HCT116 (cell line): ENCODE data around the gene TSR1. TPM values are rescaled to one million over a fixed set of nuclear protein-coding genes. Genes with fewer than 3 reads are reported as not detected.
"Not testable (repeated sequence)": the region's sequence is repeated elsewhere in the genome, so short reads cannot be mapped to it uniquely, and the experiment has no call there.

ENCODE experiments used
- ATAC-seq: fragments of 200-7000 bp; cut with Tn5 transposase; 2 replicates; pipeline ENCODE4 v1.9.1; 2020; ENCODE audit warnings: mild to moderate bottlenecking, moderate library complexity
- BruUV-seq: library from RNA; stranded (reverse); fragments of 400-500 nt; replicated peaks from 2 replicates; lab custom pipeline; 2021; lab: Mats Ljungman, UMichigan
- CTCF ChIA-PET: fragments of 300-600 bp; sonication (Branson Sonifier 250); formaldehyde crosslinking; loops from one replicate; lab custom pipeline; 2021; ENCODE audit warnings: antibody characterized with exemption; lab: Charles Lee
- POLR2A ChIA-PET: fragments of 300-600, 350-600 bp; sonication (Branson Sonifier 250); formaldehyde crosslinking; loops from one replicate; lab custom pipeline; 2021; ENCODE audit warnings: antibody characterized with exemption; lab: Charles Lee
- RAD21 ChIA-PET, 2 experiments: fragments of 300-600 bp; sonication (Branson Sonifier 250); formaldehyde crosslinking; loops; one replicate each; lab custom pipeline; 2023; ENCODE audit warnings: low total read pairs in 2 of 2; ENCODE audit not compliant: uncharacterized antibody in 2 of 2, unreplicated experiment in 2 of 2, low non-redundant PET in 1 of 2; lab: Charles Lee
- DNase-seq: peaks from one replicate; pipeline ENCODE4 v3.0.0-alpha.2; 2010; ENCODE audit warnings: low read depth, low spot score
- H2AFZ ChIP-seq: fragments of 200-600 bp; shearing (Covaris generic), sonication (generic); 2 replicates; pipeline ENCODE4 v1.6.1; 2017; ENCODE audit warnings: low read depth, mixed run types, mixed read lengths, antibody characterized with exemption, low read length; ENCODE audit not compliant: poor library complexity, severe bottlenecking
- H3K27ac ChIP-seq: 2 replicates; pipeline ENCODE4 v1.5.1; 2012; ENCODE audit warnings: low read depth, low read length
- H3K27me3 ChIP-seq: fragments of 200-600 bp; sonication (generic); 2 replicates; pipeline ENCODE4 v1.6.1; 2016; ENCODE audit warnings: mixed run types, low read length, mixed read lengths; ENCODE audit not compliant: insufficient read depth
- H3K36me3 ChIP-seq, 2 experiments: fragments of 200-500 bp in 1 of 2; fragments of 200-600 bp in 1 of 2; sonication (Bioruptor generic) in 1 of 2; sonication (generic) in 1 of 2; 2 replicates each; pipeline versions ENCODE4 v1.5.1 to v1.6.1; 2014 to 2016; ENCODE audit warnings: low read length in 2 of 2, inconsistent platforms in 1 of 2, mixed read lengths in 1 of 2, mixed run types in 1 of 2; ENCODE audit not compliant: insufficient read depth in 2 of 2, control insufficient read depth in 1 of 2
- H3K4me1 ChIP-seq, 2 experiments: fragments of 200-600 bp in 1 of 2; sonication (generic) in 1 of 2; 2 replicates each; pipeline versions ENCODE4 v1.5.1 to v1.6.1; 2012 to 2017; ENCODE audit warnings: low read length in 2 of 2, inconsistent platforms in 1 of 2, mild to moderate bottlenecking in 1 of 2, mixed read lengths in 1 of 2, mixed run types in 1 of 2, moderate library complexity in 1 of 2; ENCODE audit not compliant: insufficient read depth in 2 of 2, control insufficient read depth in 1 of 2
- H3K4me2 ChIP-seq: fragments of 200-600 bp; sonication (generic); 2 replicates; pipeline ENCODE4 v1.6.1; 2017; ENCODE audit warnings: mixed run types, low read length, mixed read lengths
- H3K4me3 ChIP-seq, 2 experiments: fragments of 200-600 bp in 1 of 2; sonication (generic) in 1 of 2; replicated peaks in 1 of 2; 2 replicates each; pipeline ENCODE4 v1.5.1; 2011 to 2016; ENCODE audit warnings: low read length in 2 of 2, control low read depth in 1 of 2, low read depth in 1 of 2, mild to moderate bottlenecking in 1 of 2, mixed read lengths in 1 of 2, mixed run types in 1 of 2
- H3K79me2 ChIP-seq: fragments of 200-600 bp; sonication (generic); 2 replicates; pipeline ENCODE4 v1.6.1; 2017; ENCODE audit warnings: mild to moderate bottlenecking, mixed run types, low read length, moderate library complexity, mixed read lengths; ENCODE audit not compliant: insufficient read depth
- H3K9ac ChIP-seq: fragments of 200-600 bp; sonication (generic); 2 replicates; pipeline ENCODE4 v1.6.1; 2016; ENCODE audit warnings: low read length, mixed read lengths
- H3K9me2 ChIP-seq: fragments of 200-600 bp; sonication (generic), shearing (Covaris generic); 2 replicates; pipeline ENCODE4 v1.6.1; 2017; ENCODE audit warnings: mixed run types, mild to moderate bottlenecking, moderate library complexity; ENCODE audit not compliant: insufficient read depth
- H3K9me3 ChIP-seq, 2 experiments: fragments of 200-500 bp in 1 of 2; fragments of 200-600 bp in 1 of 2; sonication (Bioruptor generic) in 1 of 2; sonication (generic) in 1 of 2; 2 replicates each; pipeline ENCODE4 v1.6.1; 2014 to 2017; ENCODE audit warnings: low read length in 2 of 2, mixed read lengths in 2 of 2, inconsistent platforms in 1 of 2, low read depth in 1 of 2, mild to moderate bottlenecking in 1 of 2, mixed run types in 1 of 2, moderate library complexity in 1 of 2; ENCODE audit not compliant: control insufficient read depth in 1 of 2, insufficient read depth in 1 of 2
- H4K20me1 ChIP-seq: fragments of 200-600 bp; sonication (generic), shearing (Covaris generic); 2 replicates; pipeline ENCODE4 v1.6.1; 2017; ENCODE audit warnings: mixed run types, mild to moderate bottlenecking, moderate library complexity; ENCODE audit not compliant: insufficient read depth
- FOSL1 ChIP-seq: IDR thresholded peaks from 2 replicates; pipeline ENCODE4 v1.6.1; 2012; ENCODE audit warnings: low read depth
- JUND ChIP-seq: IDR thresholded peaks from 2 replicates; pipeline ENCODE4 v1.6.1; 2012
- TCF7L2 ChIP-seq: IDR thresholded peaks from 2 replicates; pipeline ENCODE4 v1.7.0; 2011; ENCODE audit warnings: borderline replicate concordance, inconsistent platforms; ENCODE audit not compliant: insufficient read depth, insufficient read length; ENCODE audit errors: extremely low read depth
- ZNF274 ChIP-seq: fragments of 200-500 bp; sonication (Bioruptor generic); IDR thresholded peaks from 2 replicates; pipeline ENCODE4 v1.6.1; 2014; ENCODE audit warnings: mild to moderate bottlenecking, low read depth, low read length, inconsistent platforms
- intact Hi-C: fragments of 100-400 bp; cut with micrococcal nuclease; formaldehyde crosslinking; loops from 2 replicates; pipeline ENCODE4 v1.10.0; 2022
- total RNA-seq: library from RNA; stranded (reverse); gene quantifications from one replicate; pipeline ENCODE4 v1.2.1, GENCODE V29; 2021; ENCODE audit not compliant: unreplicated experiment

Gene TSR1
- total RNA-seq, 1 experiment from 2014 or later, result 77.2 TPM

DNA sequence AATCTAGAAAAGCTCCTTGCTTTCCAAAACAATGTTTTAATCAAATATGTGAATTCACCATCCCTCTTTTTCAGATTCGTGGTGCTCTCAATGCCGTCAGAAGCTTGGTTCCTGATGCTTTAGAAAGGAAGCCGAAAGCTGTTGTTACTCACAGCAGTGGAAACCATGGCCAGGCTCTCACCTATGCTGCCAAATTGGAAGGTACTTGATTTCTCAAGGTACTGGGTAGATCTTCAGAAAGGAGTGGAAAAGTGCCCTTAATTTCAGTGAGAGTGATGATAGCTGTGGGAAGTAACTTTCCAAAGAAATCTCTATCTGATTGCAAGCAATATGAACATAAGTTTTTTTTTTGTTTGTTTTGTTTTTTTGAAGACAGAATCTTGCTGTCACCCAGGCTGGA is 18.5 kb downstream of the TSR1 start:
- Histone ChIP-seq H3K9ac (no peak overlapping the region), H3K9me2 (no peaks in the 10 kb centered on the region), H3K4me2 (no peak overlapping the region), H3K27me3 (no peaks in the 10 kb centered on the region), H3K27ac (no peak overlapping the region), H3K4me1 (peaks cover 12 to 19% of the 10 kb centered on the region in 2 experiments), H3K79me2 (no peaks in the 10 kb centered on the region)
- CTCF ChIA-PET, result no interaction called here
- POLR2A ChIA-PET, result no interaction called here
- intact Hi-C loops, result no loop called here
- no peak for DNase-seq
- RAD21 ChIA-PET, result no interaction called here
- no peak for TF ChIP-seq ZNF274
- TF ChIP-seq, all 23 proteins: peak for 0
- Histone ChIP-seq H4K20me1 (no peaks in the 10 kb centered on the region), H3K9me3 (no peaks in the 10 kb centered on the region), H3K36me3 (peaks cover 4 to 5% of the 10 kb centered on the region in 2 experiments), H3K4me3 (no peak overlapping the region), H2AFZ (no peak overlapping the region)
- no peak for ATAC-seq
- no TSS peak for BruUV-seq

DNA sequence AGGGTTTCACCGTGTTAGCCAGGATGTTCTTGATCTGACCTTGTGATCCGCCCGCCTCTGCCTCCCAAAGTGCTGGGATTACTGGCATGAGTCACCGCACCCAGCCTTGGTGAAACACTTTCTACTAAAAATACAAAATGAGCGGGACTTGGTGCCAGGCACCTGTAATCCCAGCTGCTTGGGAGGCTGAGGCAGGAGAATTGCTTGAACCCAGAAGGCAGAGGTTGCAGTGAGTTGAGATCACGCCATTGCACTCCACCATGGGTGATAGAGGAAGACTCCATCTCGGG is 19.4 kb downstream of the TSR1 start:
- H3K9me3 ChIP-seq, RAD21 ChIA-PET, H3K27me3 ChIP-seq, H3K79me2 ChIP-seq, intact Hi-C loops, H4K20me1 ChIP-seq, H3K36me3 ChIP-seq, H3K9me2 ChIP-seq, BruUV-seq, H2AFZ ChIP-seq, DNase-seq, CTCF ChIA-PET: not testable (repeated sequence)
- POLR2A ChIA-PET, result interaction anchor here (0.6 to 1.0 kb wide), 3 partner anchors 20 to 573 kb away, joined by 4 to 5 read pairs (median 4); partner anchors contain the start of gene TSR1
- TF ChIP-seq TCF7L2, result peak; percentile 32
- peak; percentile 35; the same call in 1 of the 2 replicates for TF ChIP-seq JUND
- TF ChIP-seq FOSL1, result peak; percentile 36; the same call in 1 of the 2 replicates
- peak; percentile 64 for ATAC-seq
- Histone ChIP-seq H3K4me1 (peaks cover 12 to 19% of the 10 kb centered on the region in 2 experiments), H3K27ac (0 out of 2 replicates have a peak overlapping the region, but pooled peaks have one; percentile 14), H3K4me3 (peak overlapping the region in 1 of 2 experiments; percentile 28; a peak in 1 of 4 replicates), H3K4me2 (peak overlapping the region; percentile 66), H3K9ac (peak overlapping the region; percentile 27)
